Lower leg skin (tissue), 4 donors: ENCODE measurements around the gene UPK3A. TPM values are rescaled to one million over a fixed set of nuclear protein-coding genes. Genes with fewer than 3 reads are reported as not detected.

Experiments used
- DNase-seq, 2 donors: peaks; one replicate each; pipeline ENCODE4 v3.0.0-alpha.2; 2019; ENCODE audit warnings: low spot score in 2 of 2
- H3K4me3 ChIP-seq: fragments of 200-600 bp; sonication (generic); 2 replicates; pipeline ENCODE4 v1.5.1; 2017; ENCODE audit warnings: mild to moderate bottlenecking, low read depth; ENCODE audit not compliant: poor library complexity, severe bottlenecking
- POLR2A ChIP-seq, 2 donors: fragments of 450-650 bp; IDR thresholded peaks; one replicate each; pipeline ENCODE4 v1.6.1; 2016 to 2017; ENCODE audit warnings: antibody characterized with exemption in 2 of 2, mild to moderate bottlenecking in 1 of 2, moderate library complexity in 1 of 2
- WGBS, 2 donors: methylation state at CpG; one replicate each; pipeline ENCODE4 v1.1.5; 2018; 5-methylcytosine and 5-hydroxymethylcytosine counted together
- intact Hi-C: fragments of 100-400 bp; cut with DNase I; formaldehyde crosslinking; loops from one replicate; pipeline ENCODE4 v1.15.0; 2023; ENCODE audit warnings: low total_unique reads
- total RNA-seq, 4 donors: library from RNA; depleted of rRNA; stranded (reverse); fragments of >200 nt; gene quantifications; one replicate each; pipeline ENCODE4 v1.1.0, GENCODE V29; 2016
- TF ChIP-seq, protein P1 (sequence below), 3 donors: fragments of 450-650 bp; IDR thresholded peaks; one replicate each; pipeline ENCODE4 v1.5.1; 2016; ENCODE audit warnings: antibody characterized with exemption in 3 of 3, mild to moderate bottlenecking in 3 of 3, moderate library complexity in 2 of 3

UPK3A gene
- total RNA-seq, 4 donors from 2014 or later = 0.49 TPM; not detected in 3

DNA sequence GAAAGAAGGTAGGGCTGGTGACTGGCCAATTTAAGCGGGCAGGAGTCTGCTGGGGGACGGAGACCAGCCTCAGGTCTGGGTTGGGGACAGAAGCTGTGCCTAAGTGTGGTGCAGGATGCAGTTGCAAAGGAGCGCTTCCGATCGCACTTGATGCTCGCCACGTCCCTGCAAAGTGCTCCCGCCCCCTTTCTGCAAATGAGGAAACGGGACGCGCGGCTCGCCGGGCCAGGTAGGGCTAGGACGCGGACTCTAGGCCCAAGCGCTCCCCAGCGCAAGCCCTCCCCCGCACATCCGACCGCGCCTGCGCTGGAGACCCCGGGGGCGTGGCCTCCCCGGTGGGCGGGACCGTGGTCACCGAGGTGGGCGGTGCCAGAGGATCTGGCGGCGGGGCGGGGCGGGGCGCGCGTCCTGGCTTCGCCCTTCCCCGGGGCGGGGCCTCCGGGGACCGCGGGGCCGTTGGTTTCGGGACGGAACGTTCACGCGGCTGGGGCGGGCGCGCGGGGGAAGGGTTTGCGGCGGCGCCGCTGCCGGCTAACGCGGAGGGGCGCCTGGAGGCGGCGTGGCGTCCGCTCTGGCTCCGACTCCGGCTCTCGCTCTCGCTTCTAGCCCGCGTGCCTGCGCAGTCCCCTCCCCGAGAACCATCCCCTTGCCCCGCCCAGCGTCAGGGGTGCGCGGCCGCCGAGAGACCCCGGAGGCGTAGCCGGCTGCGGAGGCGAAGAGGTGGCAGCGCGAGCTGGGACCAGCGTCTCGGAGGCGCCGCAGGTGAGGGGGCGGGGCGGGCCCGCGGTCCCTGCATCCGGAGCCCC lies 24.9 kb downstream of the UPK3A start, which contains the start of gene FAM118A:
TSS of gene FAM118A (plus strand) at position 513 of the 806 bp plus-strand sequence. CDS start 12,446 bp downstream, outside the sequence.
- intact Hi-C loops = no loop called here
- TF ChIP-seq, protein P1, sequence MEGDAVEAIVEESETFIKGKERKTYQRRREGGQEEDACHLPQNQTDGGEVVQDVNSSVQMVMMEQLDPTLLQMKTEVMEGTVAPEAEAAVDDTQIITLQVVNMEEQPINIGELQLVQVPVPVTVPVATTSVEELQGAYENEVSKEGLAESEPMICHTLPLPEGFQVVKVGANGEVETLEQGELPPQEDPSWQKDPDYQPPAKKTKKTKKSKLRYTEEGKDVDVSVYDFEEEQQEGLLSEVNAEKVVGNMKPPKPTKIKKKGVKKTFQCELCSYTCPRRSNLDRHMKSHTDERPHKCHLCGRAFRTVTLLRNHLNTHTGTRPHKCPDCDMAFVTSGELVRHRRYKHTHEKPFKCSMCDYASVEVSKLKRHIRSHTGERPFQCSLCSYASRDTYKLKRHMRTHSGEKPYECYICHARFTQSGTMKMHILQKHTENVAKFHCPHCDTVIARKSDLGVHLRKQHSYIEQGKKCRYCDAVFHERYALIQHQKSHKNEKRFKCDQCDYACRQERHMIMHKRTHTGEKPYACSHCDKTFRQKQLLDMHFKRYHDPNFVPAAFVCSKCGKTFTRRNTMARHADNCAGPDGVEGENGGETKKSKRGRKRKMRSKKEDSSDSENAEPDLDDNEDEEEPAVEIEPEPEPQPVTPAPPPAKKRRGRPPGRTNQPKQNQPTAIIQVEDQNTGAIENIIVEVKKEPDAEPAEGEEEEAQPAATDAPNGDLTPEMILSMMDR (IDR thresholded peaks at IDR 0.05) = no peak
- TF ChIP-seq POLR2A (IDR thresholded peaks at IDR 0.05) = no peak
- H3K4me3 ChIP-seq = peak within 1 kb of the TSS; percentile 69
- WGBS, 2 donors = 1 to 3% methylated on average over 15 to 19 of the region's 95 CpGs
- peak; percentile 88 to 98 for DNase-seq

DNA sequence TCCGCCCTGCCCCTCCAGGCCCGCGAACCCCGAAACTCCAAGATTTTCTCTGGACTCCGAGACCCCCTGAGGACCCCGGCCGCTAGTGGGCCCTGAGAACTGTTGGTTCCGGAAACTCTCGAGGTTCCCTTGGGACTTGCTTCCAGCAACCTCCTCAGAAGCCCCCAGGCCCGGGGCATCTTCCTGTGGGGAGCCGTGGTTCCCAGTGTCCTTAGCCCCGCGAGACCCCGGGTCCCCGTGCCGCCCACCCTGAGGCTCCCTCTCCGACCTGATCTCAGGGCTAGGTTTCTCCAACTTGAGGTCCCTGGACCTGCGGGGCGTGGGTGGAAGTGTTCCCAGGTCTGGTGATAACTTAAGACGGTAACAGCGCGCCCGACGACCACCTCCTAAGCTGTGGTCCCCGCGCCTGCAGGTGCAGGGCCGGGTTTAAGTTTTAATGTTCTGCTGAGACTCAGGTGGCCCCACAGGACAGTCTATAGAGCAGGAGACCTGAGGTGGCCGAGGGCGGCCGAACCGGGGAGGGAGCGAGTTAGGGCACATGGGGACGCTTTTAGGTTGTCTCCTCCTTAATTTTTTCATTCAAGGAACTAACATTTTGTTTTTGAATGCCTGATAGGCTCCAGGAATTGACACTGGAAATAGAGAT lies 25.7 kb downstream of the UPK3A start:
- H3K4me3 ChIP-seq = peak overlapping the region; percentile 69
- TF ChIP-seq POLR2A (IDR thresholded peaks at IDR 0.05) = no peak
- TF ChIP-seq, protein P1 (IDR thresholded peaks at IDR 0.05) = no peak
- DNase-seq = no peak
- intact Hi-C loops = no loop called here
- WGBS, 2 donors = 5 to 10% methylated on average over 21 to 27 of the region's 33 CpGs

DNA sequence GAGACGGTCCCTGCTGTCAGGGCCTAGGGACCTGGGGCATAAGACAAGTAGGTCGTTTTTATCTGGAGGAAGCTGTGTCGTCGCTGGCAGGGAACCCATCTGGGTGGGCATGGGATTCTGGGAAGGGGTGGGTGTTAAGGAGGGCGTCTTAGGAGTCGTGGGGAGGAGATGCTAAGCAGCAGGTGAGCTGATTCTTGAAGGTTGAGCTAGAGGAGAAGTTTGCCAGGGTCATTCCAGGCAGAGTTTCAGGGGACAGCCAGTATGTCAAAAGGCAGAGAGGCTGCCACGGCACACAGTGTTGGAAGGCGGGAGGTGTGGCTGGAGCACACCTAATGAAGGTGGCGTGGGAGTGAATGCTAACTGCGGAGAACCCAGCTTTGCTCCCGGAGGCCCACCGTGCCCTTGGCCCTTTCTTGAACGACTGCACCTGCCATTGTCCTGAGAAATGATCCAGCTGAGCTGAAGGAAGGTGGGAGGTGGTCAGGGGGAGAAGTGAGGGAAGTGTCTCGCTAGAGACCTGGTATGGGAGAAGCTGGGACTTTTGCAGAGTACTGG lies 26.3 kb downstream of the UPK3A start:
- TF ChIP-seq, protein P1 (IDR thresholded peaks at IDR 0.05) = no peak
- no peak overlapping the region for H3K4me3 ChIP-seq
- intact Hi-C loops = no loop called here
- 43 to 48% methylated on average over 14 of the region's 14 CpGs for WGBS, 2 donors
- DNase-seq = no peak

DNA sequence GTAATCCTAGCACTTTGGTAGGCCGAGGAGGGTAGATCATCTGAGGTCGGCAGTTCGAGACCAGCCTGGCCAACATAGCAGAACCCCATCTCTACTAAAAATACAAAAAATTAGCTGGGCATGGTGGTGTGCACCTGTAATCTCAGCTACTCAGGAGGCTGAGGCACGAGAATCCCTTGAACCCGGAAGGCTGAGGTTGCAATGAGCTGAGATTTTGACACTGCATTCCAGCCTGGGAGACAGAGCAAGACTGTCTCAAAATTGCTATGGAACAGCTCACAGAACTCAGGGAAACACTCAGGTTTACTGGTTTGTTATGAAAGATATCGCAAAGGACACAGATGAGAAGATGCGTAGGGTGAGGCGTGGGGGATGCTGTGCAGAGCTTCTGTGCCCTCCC lies 27.7 kb downstream of the UPK3A start:
- TF ChIP-seq POLR2A (IDR thresholded peaks at IDR 0.05) = no peak
- TF ChIP-seq, protein P1 (IDR thresholded peaks at IDR 0.05) = no peak
- 90 to 91% methylated on average over 8 of the region's 8 CpGs for WGBS, 2 donors
- no peak overlapping the region for H3K4me3 ChIP-seq
- DNase-seq = no peak
- intact Hi-C loops = no loop called here

DNA sequence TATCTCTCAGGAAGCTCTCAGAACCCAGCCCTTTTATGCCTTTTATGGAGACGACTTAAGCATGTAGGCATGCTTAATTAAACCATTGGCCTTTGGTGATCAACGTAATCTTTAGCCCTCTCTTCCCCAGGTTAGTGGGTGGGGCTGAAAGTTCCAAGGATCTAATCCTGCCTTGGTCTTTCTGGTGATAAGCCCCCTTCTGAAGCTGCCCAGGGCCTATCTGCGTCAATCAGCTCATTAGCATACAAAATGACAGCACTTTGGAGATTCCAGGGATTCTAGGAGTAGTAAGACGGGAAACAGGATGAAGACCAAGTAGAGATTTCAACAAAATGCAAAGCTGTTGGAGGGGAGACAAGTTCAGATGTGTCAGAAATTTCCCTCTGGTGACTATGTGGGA lies 28.1 kb downstream of the UPK3A start:
- intact Hi-C loops = no loop called here
- WGBS, 2 donors = 81 to 87% methylated on average over 4 of the region's 4 CpGs
- no peak overlapping the region for H3K4me3 ChIP-seq
- TF ChIP-seq POLR2A (IDR thresholded peaks at IDR 0.05) = no peak
- TF ChIP-seq, protein P1 (IDR thresholded peaks at IDR 0.05) = no peak
- no peak for DNase-seq
